ENCODE data around the gene MAOA.

The MAOA gene

DNA sequence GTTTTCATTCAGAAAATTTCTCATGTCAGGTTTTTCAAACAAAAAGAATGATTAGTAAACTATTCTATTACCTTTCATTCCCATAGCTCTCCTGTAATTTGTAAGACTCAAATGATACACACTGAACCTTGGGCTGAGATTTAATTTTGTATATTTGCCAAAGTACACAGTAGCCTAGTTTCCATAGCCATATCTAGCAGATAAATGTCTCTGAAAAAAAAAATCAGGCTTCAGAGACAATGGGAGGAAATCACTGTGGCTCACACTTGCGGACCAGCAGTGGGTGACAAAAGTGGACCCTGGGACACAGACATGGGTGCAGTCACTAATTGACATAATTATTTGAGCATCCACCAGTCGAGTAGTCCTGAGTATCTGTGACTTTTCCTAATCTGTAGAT lies 46.6 kb downstream of the MAOA start:
- H3K4ac ChIP-seq (ENCODE audit: low read depth, low read length), result no peak overlapping the region
- no peak overlapping the region for H3K18ac ChIP-seq (ENCODE audit: low read length)
- H4K12ac ChIP-seq (ENCODE audit: low read depth, low read length), result no peak overlapping the region
- no peak overlapping the region for H2BK5ac ChIP-seq (ENCODE audit: low read depth, low read length, poor library complexity)
- no peak overlapping the region for H3K9ac ChIP-seq (ENCODE audit: low read length)
- no peak overlapping the region for H4K91ac ChIP-seq (ENCODE audit: low read depth, low read length)
- no peak overlapping the region for H3K4me3 ChIP-seq (ENCODE audit: low read depth, low read length)
- H2AK5ac ChIP-seq (ENCODE audit: low read length), result no peak overlapping the region
- no peak overlapping the region for H2AFZ ChIP-seq (ENCODE audit: insufficient read depth, low read length, poor library complexity)
- H4K8ac ChIP-seq (ENCODE audit: low read depth, low read length), result no peak overlapping the region
- no peak overlapping the region for H3K14ac ChIP-seq (ENCODE audit: low read length)
- no peak overlapping the region for H2BK120ac ChIP-seq (ENCODE audit: insufficient read depth, low read length, poor library complexity)
- no peak overlapping the region for H3K27ac ChIP-seq (ENCODE audit: low read depth, low read length)
- H3K4me2 ChIP-seq (ENCODE audit: low read length), result no peak overlapping the region
- no CpG with 5 or more reads among the region's 2 CpGs for WGBS (ENCODE audit: extremely low coverage, insufficient coverage, insufficient read length)
- H3K9me3 ChIP-seq (ENCODE audit: insufficient read depth, low read depth, low read length), result no peaks in the 10 kb centered on the region
- DNase-seq, result no peak
- no peak overlapping the region for H2BK12ac ChIP-seq (ENCODE audit: low read length)
- H3K23ac ChIP-seq (ENCODE audit: low read length), result no peak overlapping the region
- H3K36me3 ChIP-seq (ENCODE audit: control insufficient read depth in 1 of 2, insufficient read depth in 2 of 2, low read length in 2 of 2), result no peaks in the 10 kb centered on the region
- H3K27me3 ChIP-seq (ENCODE audit: insufficient read depth, low read length), result no peaks in the 10 kb centered on the region
- no peaks in the 10 kb centered on the region for H3K79me1 ChIP-seq (ENCODE audit: low read length)
- no peaks in the 10 kb centered on the region for H3K79me2 ChIP-seq (ENCODE audit: control insufficient read depth, insufficient read depth, low read length, poor library complexity)
- H3K4me1 ChIP-seq (ENCODE audit: control insufficient read depth in 1 of 2, insufficient read depth in 2 of 2, low read length in 2 of 2), result peaks cover 0 to 1% of the 10 kb centered on the region in 2 experiments

DNA sequence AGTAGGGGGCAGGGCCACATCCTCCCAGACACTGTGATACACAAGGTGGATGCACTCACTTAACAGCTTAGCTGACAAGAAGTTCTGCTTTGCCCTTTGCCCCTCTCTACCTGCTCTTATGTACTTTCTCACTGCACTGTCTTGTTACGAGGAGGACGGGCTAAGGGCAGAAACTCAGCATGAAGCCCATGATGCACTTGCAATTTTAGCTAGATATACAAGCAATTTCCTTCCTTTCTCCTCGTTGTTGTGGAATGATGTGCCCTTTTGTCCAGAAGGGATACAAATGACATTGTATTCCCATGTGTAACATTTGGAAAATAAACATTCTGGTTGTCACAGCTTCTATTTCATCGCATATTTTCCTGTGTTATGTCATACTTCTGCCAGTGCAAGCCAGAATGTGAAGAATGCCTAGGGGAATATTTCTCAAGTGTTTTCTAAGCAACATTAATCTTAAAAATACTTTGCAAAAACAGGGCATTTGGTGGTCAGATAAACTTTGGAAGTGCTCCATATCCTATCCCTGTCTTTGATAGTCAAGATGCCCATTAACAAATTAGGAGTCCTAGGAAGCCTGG lies 47.2 kb downstream of the MAOA start:
- peak in 1 of 2 donors; percentile 82 for DNase-seq
- H3K14ac ChIP-seq (ENCODE audit: low read length), result no peak overlapping the region
- no peak overlapping the region for H4K91ac ChIP-seq (ENCODE audit: low read depth, low read length)
- no peaks in the 10 kb centered on the region for H3K79me1 ChIP-seq (ENCODE audit: low read length)
- no peak overlapping the region for H2AK5ac ChIP-seq (ENCODE audit: low read length)
- H3K4me2 ChIP-seq (ENCODE audit: low read length), result peak overlapping the region; percentile 56
- no peak overlapping the region for H3K9ac ChIP-seq (ENCODE audit: low read length)
- H3K4ac ChIP-seq (ENCODE audit: low read depth, low read length), result no peak overlapping the region
- no peaks in the 10 kb centered on the region for H3K9me3 ChIP-seq (ENCODE audit: insufficient read depth, low read depth, low read length)
- no peak overlapping the region for H2BK120ac ChIP-seq (ENCODE audit: insufficient read depth, low read length, poor library complexity)
- H3K4me1 ChIP-seq (ENCODE audit: control insufficient read depth in 1 of 2, insufficient read depth in 2 of 2, low read length in 2 of 2), result peaks cover 0 to 1% of the 10 kb centered on the region in 2 experiments
- H3K79me2 ChIP-seq (ENCODE audit: control insufficient read depth, insufficient read depth, low read length, poor library complexity), result no peaks in the 10 kb centered on the region
- no peak overlapping the region for H2AFZ ChIP-seq (ENCODE audit: insufficient read depth, low read length, poor library complexity)
- no peak overlapping the region for H3K4me3 ChIP-seq (ENCODE audit: low read depth, low read length)
- H4K12ac ChIP-seq (ENCODE audit: low read depth, low read length), result no peak overlapping the region
- H2BK5ac ChIP-seq (ENCODE audit: low read depth, low read length, poor library complexity), result no peak overlapping the region
- no peak overlapping the region for H2BK12ac ChIP-seq (ENCODE audit: low read length)
- no peak overlapping the region for H3K18ac ChIP-seq (ENCODE audit: low read length)
- no peak overlapping the region for H4K8ac ChIP-seq (ENCODE audit: low read depth, low read length)
- no CpG with 5 or more reads among the region's 4 CpGs for WGBS (ENCODE audit: extremely low coverage, insufficient coverage, insufficient read length)
- H3K27me3 ChIP-seq (ENCODE audit: insufficient read depth, low read length), result no peaks in the 10 kb centered on the region
- no peak overlapping the region for H3K27ac ChIP-seq (ENCODE audit: low read depth, low read length)
- H3K23ac ChIP-seq (ENCODE audit: low read length), result no peak overlapping the region
- no peaks in the 10 kb centered on the region for H3K36me3 ChIP-seq (ENCODE audit: control insufficient read depth in 1 of 2, insufficient read depth in 2 of 2, low read length in 2 of 2)

DNA sequence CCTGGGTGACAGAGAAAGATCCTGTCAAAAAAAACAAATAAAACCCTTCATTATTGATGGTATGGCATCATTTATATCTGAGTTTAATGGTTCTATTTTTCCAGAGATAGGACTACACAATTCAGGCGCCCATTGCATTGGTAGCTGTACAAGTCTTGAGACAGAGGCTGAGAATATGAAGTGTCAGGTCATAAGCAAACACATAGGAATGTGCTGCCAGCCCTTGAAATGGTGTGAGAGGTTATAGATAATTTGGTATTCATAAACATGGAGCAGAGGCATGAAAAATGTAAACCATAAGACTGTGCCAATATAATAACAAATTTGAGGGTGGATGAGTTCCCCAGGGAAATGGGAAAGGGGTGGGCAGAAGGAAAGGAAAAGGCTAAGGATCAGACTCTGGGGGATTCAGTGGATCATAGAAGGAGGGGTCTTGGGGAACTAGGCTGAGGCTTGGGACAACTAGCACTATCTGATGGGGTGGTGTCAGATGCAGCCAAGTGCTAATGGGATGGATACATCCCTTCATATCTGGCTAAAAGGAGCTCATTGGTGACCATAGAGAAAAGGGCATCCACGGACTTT lies 50.8 kb downstream of the MAOA start:
- no peak overlapping the region for H3K4me3 ChIP-seq (ENCODE audit: low read depth, low read length)
- H2AK5ac ChIP-seq (ENCODE audit: low read length), result no peak overlapping the region
- peak in 1 of 2 donors; percentile 22 for DNase-seq
- peaks cover 0 to 1% of the 10 kb centered on the region in 2 experiments for H3K4me1 ChIP-seq (ENCODE audit: control insufficient read depth in 1 of 2, insufficient read depth in 2 of 2, low read length in 2 of 2)
- H2AFZ ChIP-seq (ENCODE audit: insufficient read depth, low read length, poor library complexity), result no peak overlapping the region
- H3K9me3 ChIP-seq (ENCODE audit: insufficient read depth, low read depth, low read length), result no peaks in the 10 kb centered on the region
- no peak overlapping the region for H2BK12ac ChIP-seq (ENCODE audit: low read length)
- no peak overlapping the region for H4K91ac ChIP-seq (ENCODE audit: low read depth, low read length)
- no peak overlapping the region for H2BK5ac ChIP-seq (ENCODE audit: low read depth, low read length, poor library complexity)
- H2BK120ac ChIP-seq (ENCODE audit: insufficient read depth, low read length, poor library complexity), result no peak overlapping the region
- no peak overlapping the region for H3K14ac ChIP-seq (ENCODE audit: low read length)
- H3K79me2 ChIP-seq (ENCODE audit: control insufficient read depth, insufficient read depth, low read length, poor library complexity), result no peaks in the 10 kb centered on the region
- no peaks in the 10 kb centered on the region for H3K27me3 ChIP-seq (ENCODE audit: insufficient read depth, low read length)
- no peaks in the 10 kb centered on the region for H3K79me1 ChIP-seq (ENCODE audit: low read length)
- no CpG with 5 or more reads among the region's 2 CpGs for WGBS (ENCODE audit: extremely low coverage, insufficient coverage, insufficient read length)
- H3K27ac ChIP-seq (ENCODE audit: low read depth, low read length), result no peak overlapping the region
- no peaks in the 10 kb centered on the region for H3K36me3 ChIP-seq (ENCODE audit: control insufficient read depth in 1 of 2, insufficient read depth in 2 of 2, low read length in 2 of 2)
- H3K4ac ChIP-seq (ENCODE audit: low read depth, low read length), result no peak overlapping the region
- H3K9ac ChIP-seq (ENCODE audit: low read length), result no peak overlapping the region
- H3K23ac ChIP-seq (ENCODE audit: low read length), result no peak overlapping the region
- no peak overlapping the region for H3K4me2 ChIP-seq (ENCODE audit: low read length)
- H4K12ac ChIP-seq (ENCODE audit: low read depth, low read length), result no peak overlapping the region
- H4K8ac ChIP-seq (ENCODE audit: low read depth, low read length), result no peak overlapping the region
- H3K18ac ChIP-seq (ENCODE audit: low read length), result no peak overlapping the region

DNA sequence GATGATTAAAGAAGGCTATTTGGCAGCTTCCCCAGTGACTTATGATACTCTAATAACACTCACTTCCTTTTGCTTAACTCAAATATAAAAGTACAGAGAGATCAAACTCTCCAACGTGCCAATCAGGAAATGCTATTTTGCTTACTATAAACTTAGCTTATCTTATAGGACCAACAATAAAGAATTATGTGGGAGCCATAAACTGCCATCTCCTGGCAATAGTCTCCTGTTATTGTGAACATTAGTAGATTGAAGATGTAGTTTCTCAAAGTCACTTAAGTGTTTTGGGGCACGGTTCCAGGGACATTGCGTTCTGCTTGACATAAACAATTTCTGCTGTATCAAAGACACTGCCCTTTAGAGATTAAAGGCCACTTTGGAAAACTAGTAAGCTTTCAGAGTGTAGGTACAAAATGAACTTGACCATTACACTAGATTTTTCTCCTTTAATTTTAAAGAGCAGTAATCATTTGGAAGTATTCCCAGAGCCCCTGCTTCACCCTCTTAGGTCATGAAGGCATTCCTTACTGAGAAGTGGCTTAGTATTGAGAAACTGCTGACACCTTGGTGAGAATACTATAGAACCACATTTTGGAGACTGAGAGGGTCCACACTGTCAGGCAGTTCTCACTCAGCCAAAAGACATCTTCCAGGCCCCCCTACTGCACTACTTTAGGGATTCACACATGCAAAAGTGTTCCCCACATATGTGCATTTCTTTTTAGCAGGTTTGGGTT lies 51.9 kb downstream of the MAOA start:
- H3K4ac ChIP-seq (ENCODE audit: low read depth, low read length), result no peak overlapping the region
- no peak for DNase-seq
- no CpG with 5 or more reads among the region's 3 CpGs for WGBS (ENCODE audit: extremely low coverage, insufficient coverage, insufficient read length)

More for the DNA sequence above, 51.9 kb downstream of the MAOA start:
- Histone ChIP-seq H3K23ac (ENCODE audit: low read length) (no peak overlapping the region), H2AFZ (ENCODE audit: insufficient read depth, low read length, poor library complexity) (no peak overlapping the region), H3K14ac (ENCODE audit: low read length) (no peak overlapping the region), H3K27ac (ENCODE audit: low read depth, low read length) (no peak overlapping the region), H2AK5ac (ENCODE audit: low read length) (no peak overlapping the region), H3K79me2 (ENCODE audit: control insufficient read depth, insufficient read depth, low read length, poor library complexity) (no peaks in the 10 kb centered on the region), H2BK12ac (ENCODE audit: low read length) (no peak overlapping the region), H4K8ac (ENCODE audit: low read depth, low read length) (no peak overlapping the region), H3K27me3 (ENCODE audit: insufficient read depth, low read length) (no peaks in the 10 kb centered on the region), H3K4me1 (ENCODE audit: control insufficient read depth in 1 of 2, insufficient read depth in 2 of 2, low read length in 2 of 2) (peaks cover 0 to under 1% of the 10 kb centered on the region in 2 experiments), H4K12ac (ENCODE audit: low read depth, low read length) (no peak overlapping the region), H3K9ac (ENCODE audit: low read length) (no peak overlapping the region), H3K18ac (ENCODE audit: low read length) (no peak overlapping the region), H2BK5ac (ENCODE audit: low read depth, low read length, poor library complexity) (no peak overlapping the region), H2BK120ac (ENCODE audit: insufficient read depth, low read length, poor library complexity) (no peak overlapping the region), H3K9me3 (ENCODE audit: insufficient read depth, low read depth, low read length) (no peaks in the 10 kb centered on the region), H3K36me3 (ENCODE audit: control insufficient read depth in 1 of 2, insufficient read depth in 2 of 2, low read length in 2 of 2) (no peaks in the 10 kb centered on the region), H3K4me2 (ENCODE audit: low read length) (no peak overlapping the region), H3K79me1 (ENCODE audit: low read length) (no peaks in the 10 kb centered on the region), H3K4me3 (ENCODE audit: low read depth, low read length) (no peak overlapping the region), H4K91ac (ENCODE audit: low read depth, low read length) (no peak overlapping the region)
